HCT116 (cell line): ENCODE measurements around the gene PCDH9. TPM values are rescaled to one million over a fixed set of nuclear protein-coding genes. Genes with fewer than 3 reads are reported as not detected.

Experiments used
- ATAC-seq: fragments of 200-7000 bp; cut with Tn5 transposase; 2 replicates; pipeline ENCODE4 v1.9.1; 2020; ENCODE audit warnings: mild to moderate bottlenecking, moderate library complexity
- BruUV-seq: library from RNA; stranded (reverse); fragments of 400-500 nt; replicated peaks from 2 replicates; lab custom pipeline; 2021; lab: Mats Ljungman, UMichigan
- CTCF ChIA-PET: fragments of 300-600 bp; sonication (Branson Sonifier 250); formaldehyde crosslinking; loops from one replicate; lab custom pipeline; 2021; ENCODE audit warnings: antibody characterized with exemption; lab: Charles Lee
- POLR2A ChIA-PET: fragments of 300-600, 350-600 bp; sonication (Branson Sonifier 250); formaldehyde crosslinking; loops from one replicate; lab custom pipeline; 2021; ENCODE audit warnings: antibody characterized with exemption; lab: Charles Lee
- RAD21 ChIA-PET, 2 experiments: fragments of 300-600 bp; sonication (Branson Sonifier 250); formaldehyde crosslinking; loops; one replicate each; lab custom pipeline; 2023; ENCODE audit warnings: low total read pairs in 2 of 2; ENCODE audit not compliant: uncharacterized antibody in 2 of 2, unreplicated experiment in 2 of 2, low non-redundant PET in 1 of 2; lab: Charles Lee
- DNase-seq: peaks from one replicate; pipeline ENCODE4 v3.0.0-alpha.2; 2010; ENCODE audit warnings: low read depth, low spot score
- H2AFZ ChIP-seq: fragments of 200-600 bp; shearing (Covaris generic), sonication (generic); 2 replicates; pipeline ENCODE4 v1.6.1; 2017; ENCODE audit warnings: low read depth, mixed run types, mixed read lengths, antibody characterized with exemption, low read length; ENCODE audit not compliant: poor library complexity, severe bottlenecking
- H3K27ac ChIP-seq: 2 replicates; pipeline ENCODE4 v1.5.1; 2012; ENCODE audit warnings: low read depth, low read length
- H3K27me3 ChIP-seq: fragments of 200-600 bp; sonication (generic); 2 replicates; pipeline ENCODE4 v1.6.1; 2016; ENCODE audit warnings: mixed run types, low read length, mixed read lengths; ENCODE audit not compliant: insufficient read depth
- H3K36me3 ChIP-seq, 2 experiments: fragments of 200-500 bp in 1 of 2; fragments of 200-600 bp in 1 of 2; sonication (Bioruptor generic) in 1 of 2; sonication (generic) in 1 of 2; 2 replicates each; pipeline versions ENCODE4 v1.5.1 to v1.6.1; 2014 to 2016; ENCODE audit warnings: low read length in 2 of 2, inconsistent platforms in 1 of 2, mixed read lengths in 1 of 2, mixed run types in 1 of 2; ENCODE audit not compliant: insufficient read depth in 2 of 2, control insufficient read depth in 1 of 2
- H3K4me1 ChIP-seq, 2 experiments: fragments of 200-600 bp in 1 of 2; sonication (generic) in 1 of 2; 2 replicates each; pipeline versions ENCODE4 v1.5.1 to v1.6.1; 2012 to 2017; ENCODE audit warnings: low read length in 2 of 2, inconsistent platforms in 1 of 2, mild to moderate bottlenecking in 1 of 2, mixed read lengths in 1 of 2, mixed run types in 1 of 2, moderate library complexity in 1 of 2; ENCODE audit not compliant: insufficient read depth in 2 of 2, control insufficient read depth in 1 of 2
- H3K4me2 ChIP-seq: fragments of 200-600 bp; sonication (generic); 2 replicates; pipeline ENCODE4 v1.6.1; 2017; ENCODE audit warnings: mixed run types, low read length, mixed read lengths
- H3K4me3 ChIP-seq, 2 experiments: fragments of 200-600 bp in 1 of 2; sonication (generic) in 1 of 2; replicated peaks in 1 of 2; 2 replicates each; pipeline ENCODE4 v1.5.1; 2011 to 2016; ENCODE audit warnings: low read length in 2 of 2, control low read depth in 1 of 2, low read depth in 1 of 2, mild to moderate bottlenecking in 1 of 2, mixed read lengths in 1 of 2, mixed run types in 1 of 2
- H3K79me2 ChIP-seq: fragments of 200-600 bp; sonication (generic); 2 replicates; pipeline ENCODE4 v1.6.1; 2017; ENCODE audit warnings: mild to moderate bottlenecking, mixed run types, low read length, moderate library complexity, mixed read lengths; ENCODE audit not compliant: insufficient read depth
- H3K9ac ChIP-seq: fragments of 200-600 bp; sonication (generic); 2 replicates; pipeline ENCODE4 v1.6.1; 2016; ENCODE audit warnings: low read length, mixed read lengths
- H3K9me2 ChIP-seq: fragments of 200-600 bp; sonication (generic), shearing (Covaris generic); 2 replicates; pipeline ENCODE4 v1.6.1; 2017; ENCODE audit warnings: mixed run types, mild to moderate bottlenecking, moderate library complexity; ENCODE audit not compliant: insufficient read depth
- H3K9me3 ChIP-seq, 2 experiments: fragments of 200-500 bp in 1 of 2; fragments of 200-600 bp in 1 of 2; sonication (Bioruptor generic) in 1 of 2; sonication (generic) in 1 of 2; 2 replicates each; pipeline ENCODE4 v1.6.1; 2014 to 2017; ENCODE audit warnings: low read length in 2 of 2, mixed read lengths in 2 of 2, inconsistent platforms in 1 of 2, low read depth in 1 of 2, mild to moderate bottlenecking in 1 of 2, mixed run types in 1 of 2, moderate library complexity in 1 of 2; ENCODE audit not compliant: control insufficient read depth in 1 of 2, insufficient read depth in 1 of 2
- H4K20me1 ChIP-seq: fragments of 200-600 bp; sonication (generic), shearing (Covaris generic); 2 replicates; pipeline ENCODE4 v1.6.1; 2017; ENCODE audit warnings: mixed run types, mild to moderate bottlenecking, moderate library complexity; ENCODE audit not compliant: insufficient read depth
- ATF3 ChIP-seq: IDR thresholded peaks from 2 replicates; pipeline ENCODE4 v1.6.1; 2012
- EGR1 ChIP-seq: IDR thresholded peaks from 2 replicates; pipeline ENCODE4 v1.6.1; 2012; ENCODE audit warnings: low read depth
- ELF1 ChIP-seq: IDR thresholded peaks from 2 replicates; pipeline ENCODE4 v1.6.1; 2012; ENCODE audit warnings: low read depth, borderline replicate concordance
- EZH2 ChIP-seq: fragments of 200-600 bp; sonication (generic); IDR thresholded peaks from 2 replicates; pipeline ENCODE4 v1.6.1; 2017; ENCODE audit warnings: antibody characterized with exemption, mixed run types
- EZH2phosphoT487 ChIP-seq: fragments of 200-600 bp; IDR thresholded peaks from 2 replicates; pipeline ENCODE4 v1.6.1; 2018; ENCODE audit warnings: antibody characterized with exemption, borderline replicate concordance
- FOSL1 ChIP-seq: IDR thresholded peaks from 2 replicates; pipeline ENCODE4 v1.6.1; 2012; ENCODE audit warnings: low read depth
- JUND ChIP-seq: IDR thresholded peaks from 2 replicates; pipeline ENCODE4 v1.6.1; 2012
- POLR2A ChIP-seq: IDR thresholded peaks from 2 replicates; pipeline ENCODE4 v1.7.0; 2011; ENCODE audit warnings: borderline replicate concordance; ENCODE audit not compliant: insufficient read depth, insufficient read length; ENCODE audit errors: extremely low read depth
- SIN3A ChIP-seq: IDR thresholded peaks from 2 replicates; pipeline ENCODE4 v1.6.1; 2012; ENCODE audit warnings: low read depth
- ZNF274 ChIP-seq: fragments of 200-500 bp; sonication (Bioruptor generic); IDR thresholded peaks from 2 replicates; pipeline ENCODE4 v1.6.1; 2014; ENCODE audit warnings: mild to moderate bottlenecking, low read depth, low read length, inconsistent platforms
- intact Hi-C: fragments of 100-400 bp; cut with micrococcal nuclease; formaldehyde crosslinking; loops from 2 replicates; pipeline ENCODE4 v1.10.0; 2022
- total RNA-seq: library from RNA; stranded (reverse); gene quantifications from one replicate; pipeline ENCODE4 v1.2.1, GENCODE V29; 2021; ENCODE audit not compliant: unreplicated experiment
- TF ChIP-seq, protein P1 (sequence below): IDR thresholded peaks from 2 replicates; pipeline ENCODE4 v1.6.1; 2011; ENCODE audit warnings: mild to moderate bottlenecking, low read length, moderate library complexity; ENCODE audit not compliant: insufficient replicate concordance; ENCODE audit errors: extremely low read depth

Gene PCDH9
- total RNA-seq, 1 experiment from 2014 or later: 0.02 TPM

DNA sequence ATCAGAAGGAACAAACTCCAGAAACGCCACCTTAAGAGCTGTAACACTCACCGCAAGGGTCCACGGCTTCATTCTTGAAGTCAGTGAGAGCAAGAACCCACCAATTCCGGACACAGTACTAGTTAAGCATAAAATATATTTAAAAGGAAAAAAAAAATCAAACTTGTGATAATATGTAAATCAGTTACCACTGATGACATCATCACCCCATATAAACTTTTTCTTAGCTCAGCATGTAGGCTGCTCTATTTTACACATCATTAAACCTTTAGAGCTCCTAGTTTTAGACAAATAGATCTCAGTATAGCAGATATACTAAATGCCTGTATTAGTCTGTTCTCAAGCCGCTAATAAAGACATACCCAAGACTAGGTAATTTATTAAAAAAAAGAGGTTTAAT lies 668.1 kb downstream of the PCDH9 start:
- ATAC-seq (no peak), DNase-seq (no peak)
- H3K79me2 ChIP-seq: no peaks in the 10 kb centered on the region
- POLR2A ChIA-PET: no interaction called here
- no peaks in the 10 kb centered on the region for H3K4me1 ChIP-seq
- TF ChIP-seq ELF1: no peak
- TF ChIP-seq ZNF274: no peak
- TF ChIP-seq EZH2phosphoT487: no peak
- TF ChIP-seq SIN3A: no peak
- TF ChIP-seq JUND: no peak
- TF ChIP-seq POLR2A: no peak
- TF ChIP-seq FOSL1: no peak
- TF ChIP-seq EGR1: no peak
- no peak for TF ChIP-seq ATF3
- no peak for TF ChIP-seq EZH2
- no peak overlapping the region for H2AFZ ChIP-seq
- no peak overlapping the region for H3K9ac ChIP-seq
- no peaks in the 10 kb centered on the region for H3K27me3 ChIP-seq
- H3K9me3 ChIP-seq: no peaks in the 10 kb centered on the region
- H4K20me1 ChIP-seq: no peaks in the 10 kb centered on the region
- RAD21 ChIA-PET: no interaction called here
- no TSS peak for BruUV-seq
- CTCF ChIA-PET: no interaction called here
- no peaks in the 10 kb centered on the region for H3K9me2 ChIP-seq
- H3K4me2 ChIP-seq: no peak overlapping the region
- no peak overlapping the region for H3K4me3 ChIP-seq
- no peak overlapping the region for H3K27ac ChIP-seq
- intact Hi-C loops: no loop called here
- no peaks in the 10 kb centered on the region for H3K36me3 ChIP-seq

- ChIA-PET CTCF (no interaction called here), RAD21 (no interaction called here), POLR2A (no interaction called here)
These were observed 669.1 kb downstream of the PCDH9 start for GRCh38 chr13:66560991-66561390.

More at GRCh38 chr13:66560991-66561390, 669.1 kb downstream of the PCDH9 start:
- H2AFZ ChIP-seq: no peak overlapping the region
- no peak for DNase-seq
- no peaks in the 10 kb centered on the region for H3K4me1 ChIP-seq
- no peak overlapping the region for H3K4me3 ChIP-seq
- H3K27me3 ChIP-seq: no peaks in the 10 kb centered on the region
- no peaks in the 10 kb centered on the region for H3K36me3 ChIP-seq
- intact Hi-C loops: no loop called here
- no peaks in the 10 kb centered on the region for H3K9me3 ChIP-seq
- no peaks in the 10 kb centered on the region for H3K79me2 ChIP-seq
- no peak overlapping the region for H3K9ac ChIP-seq
- H3K9me2 ChIP-seq: no peaks in the 10 kb centered on the region
- no peak for ATAC-seq
- no peak overlapping the region for H3K4me2 ChIP-seq
- BruUV-seq: no TSS peak
- no peak overlapping the region for H3K27ac ChIP-seq
- TF ChIP-seq, protein P1, sequence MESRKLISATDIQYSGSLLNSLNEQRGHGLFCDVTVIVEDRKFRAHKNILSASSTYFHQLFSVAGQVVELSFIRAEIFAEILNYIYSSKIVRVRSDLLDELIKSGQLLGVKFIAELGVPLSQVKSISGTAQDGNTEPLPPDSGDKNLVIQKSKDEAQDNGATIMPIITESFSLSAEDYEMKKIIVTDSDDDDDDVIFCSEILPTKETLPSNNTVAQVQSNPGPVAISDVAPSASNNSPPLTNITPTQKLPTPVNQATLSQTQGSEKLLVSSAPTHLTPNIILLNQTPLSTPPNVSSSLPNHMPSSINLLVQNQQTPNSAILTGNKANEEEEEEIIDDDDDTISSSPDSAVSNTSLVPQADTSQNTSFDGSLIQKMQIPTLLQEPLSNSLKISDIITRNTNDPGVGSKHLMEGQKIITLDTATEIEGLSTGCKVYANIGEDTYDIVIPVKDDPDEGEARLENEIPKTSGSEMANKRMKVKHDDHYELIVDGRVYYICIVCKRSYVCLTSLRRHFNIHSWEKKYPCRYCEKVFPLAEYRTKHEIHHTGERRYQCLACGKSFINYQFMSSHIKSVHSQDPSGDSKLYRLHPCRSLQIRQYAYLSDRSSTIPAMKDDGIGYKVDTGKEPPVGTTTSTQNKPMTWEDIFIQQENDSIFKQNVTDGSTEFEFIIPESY: no peak
- H4K20me1 ChIP-seq: no peaks in the 10 kb centered on the region
